ENCODE results near the gene GTPBP8.

GTPBP8 gene

GRCh38 chr3:113000691-113001090 lies 9.9 kb downstream of the GTPBP8 start:
- Histone ChIP-seq H3K27ac (ENCODE audit: low read depth, low read length) (no peak overlapping the region), H3K9me3 (ENCODE audit: control insufficient read depth, insufficient read depth, low read length) (no peaks in the 10 kb centered on the region), H3K36me3 (ENCODE audit: control insufficient read depth, insufficient read depth, low read length) (peaks cover 90% of the 10 kb centered on the region)

GRCh38 chr3:113002037-113002436 lies 11.3 kb downstream of the GTPBP8 start:
- no peak overlapping the region for H3K9ac ChIP-seq (ENCODE audit: low read depth, low read length)
- H3K36me3 ChIP-seq (ENCODE audit: control insufficient read depth, insufficient read depth, low read length), result peaks cover 99% of the 10 kb centered on the region

More at GRCh38 chr3:113000691-113001090, 9.9 kb downstream of the GTPBP8 start:
- Histone ChIP-seq H3K27me3 (ENCODE audit: control insufficient read depth, insufficient read depth, low read length) (no peaks in the 10 kb centered on the region), H3K4me1 (ENCODE audit: control insufficient read depth, insufficient read depth, low read length) (peaks cover 8% of the 10 kb centered on the region; the same call in 1 of the 2 replicates), H3K4me3 (ENCODE audit: low read depth, low read length) (no peak overlapping the region), H3K9ac (ENCODE audit: low read depth, low read length) (no peak overlapping the region)

DNA sequence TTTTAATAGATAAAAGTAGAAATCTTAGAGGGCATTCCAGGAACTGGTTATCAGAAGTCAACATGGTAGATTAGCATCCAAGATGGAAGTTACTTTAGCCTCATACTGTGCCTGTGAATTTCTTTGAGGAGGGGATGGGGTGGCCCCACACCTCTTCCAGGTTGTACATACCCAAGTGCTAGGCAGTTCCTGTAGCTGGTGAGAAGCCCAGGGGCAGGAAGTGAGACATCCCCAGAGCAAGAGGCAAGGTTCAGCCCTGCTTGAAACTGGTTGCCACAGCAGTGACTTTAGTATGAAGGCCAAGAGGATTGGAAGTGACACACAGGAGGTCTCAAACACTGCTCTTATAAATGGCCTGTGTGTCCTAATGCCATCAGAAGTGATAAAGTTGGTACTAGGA lies 11.9 kb downstream of the GTPBP8 start:
- no peaks in the 10 kb centered on the region for H3K27me3 ChIP-seq (ENCODE audit: control insufficient read depth, insufficient read depth, low read length)
- H3K4me1 ChIP-seq (ENCODE audit: control insufficient read depth, insufficient read depth, low read length), result peaks cover 8% of the 10 kb centered on the region; the same call in 1 of the 2 replicates
- peaks cover 99% of the 10 kb centered on the region for H3K36me3 ChIP-seq (ENCODE audit: control insufficient read depth, insufficient read depth, low read length)
- no peak overlapping the region for H3K4me3 ChIP-seq (ENCODE audit: low read depth, low read length)
- no peak overlapping the region for H3K27ac ChIP-seq (ENCODE audit: low read depth, low read length)
- H3K9me3 ChIP-seq (ENCODE audit: control insufficient read depth, insufficient read depth, low read length), result no peaks in the 10 kb centered on the region
- H3K9ac ChIP-seq (ENCODE audit: low read depth, low read length), result no peak overlapping the region

More at GRCh38 chr3:113002037-113002436, 11.3 kb downstream of the GTPBP8 start:
- Histone ChIP-seq H3K4me1 (ENCODE audit: control insufficient read depth, insufficient read depth, low read length) (peaks cover 8% of the 10 kb centered on the region; the same call in 1 of the 2 replicates), H3K9me3 (ENCODE audit: control insufficient read depth, insufficient read depth, low read length) (no peaks in the 10 kb centered on the region), H3K27ac (ENCODE audit: low read depth, low read length) (no peak overlapping the region), H3K4me3 (ENCODE audit: low read depth, low read length) (no peak overlapping the region), H3K27me3 (ENCODE audit: control insufficient read depth, insufficient read depth, low read length) (no peaks in the 10 kb centered on the region)

GRCh38 chr3:113005611-113006010 lies 14.8 kb downstream of the GTPBP8 start:
- no peaks in the 10 kb centered on the region for H3K27me3 ChIP-seq (ENCODE audit: control insufficient read depth, insufficient read depth, low read length)
- no peak overlapping the region for H3K27ac ChIP-seq (ENCODE audit: low read depth, low read length)
- peaks cover 100% of the 10 kb centered on the region for H3K36me3 ChIP-seq (ENCODE audit: control insufficient read depth, insufficient read depth, low read length)
- no peaks in the 10 kb centered on the region for H3K9me3 ChIP-seq (ENCODE audit: control insufficient read depth, insufficient read depth, low read length)
- no peak overlapping the region for H3K9ac ChIP-seq (ENCODE audit: low read depth, low read length)
- H3K4me1 ChIP-seq (ENCODE audit: control insufficient read depth, insufficient read depth, low read length), result peaks cover 8% of the 10 kb centered on the region; the same call in 1 of the 2 replicates
- no peak overlapping the region for H3K4me3 ChIP-seq (ENCODE audit: low read depth, low read length)

DNA sequence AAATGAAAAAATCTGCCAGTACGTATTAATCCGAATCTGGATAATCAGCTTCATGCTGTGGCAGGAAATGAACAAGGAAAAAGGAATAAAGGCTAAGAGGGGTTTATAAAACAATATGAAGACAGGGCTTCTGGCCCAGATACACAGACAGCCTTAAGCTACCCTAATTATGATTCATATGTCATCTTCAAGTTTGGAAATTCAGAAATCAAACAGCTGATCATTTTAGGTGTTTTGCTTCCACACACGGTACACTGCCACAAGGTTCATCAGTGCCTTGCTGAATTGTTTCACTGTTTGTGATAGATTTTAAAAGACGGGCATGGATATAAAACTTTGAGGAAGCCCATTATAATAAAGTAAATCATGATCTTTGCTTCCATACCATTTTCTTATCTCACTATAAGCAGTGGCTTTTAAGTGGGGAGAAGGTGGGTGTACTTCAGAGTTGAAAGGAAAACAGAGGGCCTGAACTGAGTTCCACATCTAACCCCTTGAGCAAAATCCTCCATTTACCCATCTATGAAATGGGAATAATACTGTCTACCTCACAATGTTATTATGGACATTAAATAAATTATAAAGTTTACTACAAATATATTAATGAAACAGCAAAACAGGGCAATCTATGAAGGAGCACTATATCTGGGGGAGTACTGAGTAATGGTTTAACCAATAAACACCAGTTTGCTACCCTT lies 15.7 kb downstream of the GTPBP8 start:
- Histone ChIP-seq H3K9me3 (ENCODE audit: control insufficient read depth, insufficient read depth, low read length) (no peaks in the 10 kb centered on the region), H3K4me3 (ENCODE audit: low read depth, low read length) (no peak overlapping the region), H3K36me3 (ENCODE audit: control insufficient read depth, insufficient read depth, low read length) (peaks cover 100% of the 10 kb centered on the region), H3K4me1 (ENCODE audit: control insufficient read depth, insufficient read depth, low read length) (peaks cover 6% of the 10 kb centered on the region; the same call in 1 of the 2 replicates), H3K27ac (ENCODE audit: low read depth, low read length) (no peak overlapping the region), H3K9ac (ENCODE audit: low read depth, low read length) (no peak overlapping the region), H3K27me3 (ENCODE audit: control insufficient read depth, insufficient read depth, low read length) (no peaks in the 10 kb centered on the region)

DNA sequence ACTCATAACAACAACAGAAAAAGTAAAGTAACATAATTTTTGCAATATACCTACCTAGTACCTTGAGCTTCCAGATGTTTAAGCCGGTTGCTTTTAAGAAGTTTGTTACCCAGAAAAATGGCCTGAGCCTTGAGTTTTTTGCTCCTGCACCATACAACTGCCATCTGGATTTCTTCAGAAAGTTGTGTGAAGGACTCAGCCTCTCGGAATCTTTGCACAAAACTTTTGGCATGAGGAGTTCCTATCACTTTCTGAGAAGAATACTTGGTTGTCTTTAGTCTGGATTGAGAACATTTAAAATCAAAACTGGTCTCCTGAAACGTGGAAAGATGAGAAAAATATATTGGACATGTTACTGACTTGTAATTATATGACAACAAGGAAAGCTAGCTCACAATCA lies 17.3 kb downstream of the GTPBP8 start:
- H3K27ac ChIP-seq (ENCODE audit: low read depth, low read length), result no peak overlapping the region
- no peak overlapping the region for H3K4me3 ChIP-seq (ENCODE audit: low read depth, low read length)
- H3K9ac ChIP-seq (ENCODE audit: low read depth, low read length), result no peak overlapping the region
- peaks cover 100% of the 10 kb centered on the region for H3K36me3 ChIP-seq (ENCODE audit: control insufficient read depth, insufficient read depth, low read length)
- no peaks in the 10 kb centered on the region for H3K27me3 ChIP-seq (ENCODE audit: control insufficient read depth, insufficient read depth, low read length)
- H3K9me3 ChIP-seq (ENCODE audit: control insufficient read depth, insufficient read depth, low read length), result no peaks in the 10 kb centered on the region
- no peaks in the 10 kb centered on the region for H3K4me1 ChIP-seq (ENCODE audit: control insufficient read depth, insufficient read depth, low read length)

DNA sequence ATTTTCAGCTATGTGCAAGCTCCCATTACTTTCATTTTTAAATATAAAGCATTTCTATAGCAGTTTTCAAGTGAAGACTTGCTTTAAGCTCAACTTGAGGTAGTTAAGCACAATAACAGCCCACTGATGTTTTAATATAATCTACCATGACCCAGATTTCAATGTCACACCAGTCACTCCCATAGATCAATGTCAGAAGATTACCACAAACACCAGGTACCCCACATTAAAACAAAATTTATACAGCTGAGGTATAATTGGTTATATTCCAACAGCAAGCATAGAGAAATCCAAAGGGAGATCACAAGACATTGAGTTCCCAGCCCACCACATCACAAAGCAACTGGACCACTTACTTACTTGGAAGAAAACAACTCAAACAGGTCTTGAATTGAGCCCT lies 22.8 kb downstream of the GTPBP8 start:
- Histone ChIP-seq H3K9me3 (ENCODE audit: control insufficient read depth, insufficient read depth, low read length) (no peaks in the 10 kb centered on the region), H3K9ac (ENCODE audit: low read depth, low read length) (no peak overlapping the region), H3K4me3 (ENCODE audit: low read depth, low read length) (no peak overlapping the region), H3K36me3 (ENCODE audit: control insufficient read depth, insufficient read depth, low read length) (peaks cover 88% of the 10 kb centered on the region), H3K27ac (ENCODE audit: low read depth, low read length) (no peak overlapping the region), H3K27me3 (ENCODE audit: control insufficient read depth, insufficient read depth, low read length) (no peaks in the 10 kb centered on the region), H3K4me1 (ENCODE audit: control insufficient read depth, insufficient read depth, low read length) (peaks cover 10% of the 10 kb centered on the region)

GRCh38 chr3:113018536-113019181 lies 27.9 kb downstream of the GTPBP8 start:
- Histone ChIP-seq H3K9ac (ENCODE audit: low read depth, low read length) (peak overlapping the region; percentile 75), H3K9me3 (ENCODE audit: control insufficient read depth, insufficient read depth, low read length) (no peaks in the 10 kb centered on the region), H3K27ac (ENCODE audit: low read depth, low read length) (peak overlapping the region; percentile 98), H3K4me3 (ENCODE audit: low read depth, low read length) (peak overlapping the region; percentile 91), H3K27me3 (ENCODE audit: control insufficient read depth, insufficient read depth, low read length) (no peaks in the 10 kb centered on the region), H3K36me3 (ENCODE audit: control insufficient read depth, insufficient read depth, low read length) (peaks cover 37% of the 10 kb centered on the region), H3K4me1 (ENCODE audit: control insufficient read depth, insufficient read depth, low read length) (peaks cover 11% of the 10 kb centered on the region)

GRCh38 chr3:113019182-113020137 lies 28.7 kb downstream of the GTPBP8 start:
- Histone ChIP-seq H3K9ac (ENCODE audit: low read depth, low read length) (peak overlapping the region; percentile 75), H3K27ac (ENCODE audit: low read depth, low read length) (peak overlapping the region; percentile 98), H3K27me3 (ENCODE audit: control insufficient read depth, insufficient read depth, low read length) (no peaks in the 10 kb centered on the region), H3K4me3 (ENCODE audit: low read depth, low read length) (peak overlapping the region; percentile 91), H3K4me1 (ENCODE audit: control insufficient read depth, insufficient read depth, low read length) (peaks cover 14% of the 10 kb centered on the region), H3K9me3 (ENCODE audit: control insufficient read depth, insufficient read depth, low read length) (no peaks in the 10 kb centered on the region), H3K36me3 (ENCODE audit: control insufficient read depth, insufficient read depth, low read length) (peaks cover 32% of the 10 kb centered on the region)

GRCh38 chr3:113021471-113021870 lies 30.7 kb downstream of the GTPBP8 start:
- Histone ChIP-seq H3K36me3 (ENCODE audit: control insufficient read depth, insufficient read depth, low read length) (peaks cover 12% of the 10 kb centered on the region), H3K9me3 (ENCODE audit: control insufficient read depth, insufficient read depth, low read length) (no peaks in the 10 kb centered on the region), H3K27ac (ENCODE audit: low read depth, low read length) (no peak overlapping the region), H3K27me3 (ENCODE audit: control insufficient read depth, insufficient read depth, low read length) (no peaks in the 10 kb centered on the region), H3K4me1 (ENCODE audit: control insufficient read depth, insufficient read depth, low read length) (peaks cover 14% of the 10 kb centered on the region), H3K4me3 (ENCODE audit: low read depth, low read length) (no peak overlapping the region), H3K9ac (ENCODE audit: low read depth, low read length) (no peak overlapping the region)

Data from HUES48 (cell line).